Neural cell (in vitro differentiated cells): ENCODE measurements around the gene RAP1GDS1.

ENCODE experiments used
- EP300 ChIP-seq: fragments of 450-650 bp; conservative IDR thresholded peaks from 2 replicates; pipeline ENCODE4 v1.6.1; 2014; ENCODE audit warnings: antibody characterized with exemption, mild to moderate bottlenecking, moderate library complexity; ENCODE audit not compliant: poor library complexity, severe bottlenecking
- EZH2 ChIP-seq: fragments of 200-600, 300-800 bp; shearing (Covaris generic), sonication (generic); IDR thresholded peaks from 2 replicates; pipeline ENCODE4 v1.6.1; 2014; ENCODE audit warnings: antibody characterized with exemption, low read length, borderline replicate concordance, mild to moderate bottlenecking; ENCODE audit not compliant: insufficient read depth, poor library complexity, severe bottlenecking
- MXI1 ChIP-seq: fragments of 450-650 bp; conservative IDR thresholded peaks from 2 replicates; pipeline ENCODE4 v1.6.1; 2014; ENCODE audit warnings: antibody characterized with exemption, mild to moderate bottlenecking; ENCODE audit not compliant: poor library complexity, severe bottlenecking
- POLR2AphosphoS5 ChIP-seq: IDR thresholded peaks from 2 replicates; pipeline ENCODE4 v1.6.1; 2012
- RAD21 ChIP-seq: fragments of 450-650 bp; conservative IDR thresholded peaks from 2 replicates; pipeline ENCODE4 v1.6.1; 2014; ENCODE audit warnings: antibody characterized with exemption, mild to moderate bottlenecking, moderate library complexity
- SMC3 ChIP-seq: fragments of 450-650 bp; conservative IDR thresholded peaks from 2 replicates; pipeline ENCODE4 v1.6.1; 2014; ENCODE audit warnings: antibody characterized with exemption, mild to moderate bottlenecking, moderate library complexity; ENCODE audit not compliant: poor library complexity
- TAF1 ChIP-seq: IDR thresholded peaks from 2 replicates; pipeline ENCODE4 v1.6.1; 2012; ENCODE audit warnings: low read depth
- TF ChIP-seq, protein P1 (sequence below): fragments of 450-650 bp; IDR thresholded peaks from 2 replicates; pipeline ENCODE4 v1.5.1; 2014; ENCODE audit warnings: antibody characterized with exemption, mild to moderate bottlenecking, moderate library complexity; ENCODE audit not compliant: poor library complexity, severe bottlenecking
- TF ChIP-seq, protein P2 (sequence below): IDR thresholded peaks from 2 replicates; pipeline ENCODE4 v1.6.1; 2012; ENCODE audit warnings: borderline replicate concordance

GRCh38 chr4:98467627-98468072, 206.5 kb downstream of the RAP1GDS1 start:
- TF ChIP-seq TAF1 (no peak), EZH2 (no peak), POLR2AphosphoS5 (no peak), RAD21 (peak; percentile 95), EP300 (no peak), SMC3 (peak; percentile 96), MXI1 (peak; percentile 51)
- TF ChIP-seq, protein P1, sequence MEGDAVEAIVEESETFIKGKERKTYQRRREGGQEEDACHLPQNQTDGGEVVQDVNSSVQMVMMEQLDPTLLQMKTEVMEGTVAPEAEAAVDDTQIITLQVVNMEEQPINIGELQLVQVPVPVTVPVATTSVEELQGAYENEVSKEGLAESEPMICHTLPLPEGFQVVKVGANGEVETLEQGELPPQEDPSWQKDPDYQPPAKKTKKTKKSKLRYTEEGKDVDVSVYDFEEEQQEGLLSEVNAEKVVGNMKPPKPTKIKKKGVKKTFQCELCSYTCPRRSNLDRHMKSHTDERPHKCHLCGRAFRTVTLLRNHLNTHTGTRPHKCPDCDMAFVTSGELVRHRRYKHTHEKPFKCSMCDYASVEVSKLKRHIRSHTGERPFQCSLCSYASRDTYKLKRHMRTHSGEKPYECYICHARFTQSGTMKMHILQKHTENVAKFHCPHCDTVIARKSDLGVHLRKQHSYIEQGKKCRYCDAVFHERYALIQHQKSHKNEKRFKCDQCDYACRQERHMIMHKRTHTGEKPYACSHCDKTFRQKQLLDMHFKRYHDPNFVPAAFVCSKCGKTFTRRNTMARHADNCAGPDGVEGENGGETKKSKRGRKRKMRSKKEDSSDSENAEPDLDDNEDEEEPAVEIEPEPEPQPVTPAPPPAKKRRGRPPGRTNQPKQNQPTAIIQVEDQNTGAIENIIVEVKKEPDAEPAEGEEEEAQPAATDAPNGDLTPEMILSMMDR: peak; percentile 91
- TF ChIP-seq, protein P2, sequence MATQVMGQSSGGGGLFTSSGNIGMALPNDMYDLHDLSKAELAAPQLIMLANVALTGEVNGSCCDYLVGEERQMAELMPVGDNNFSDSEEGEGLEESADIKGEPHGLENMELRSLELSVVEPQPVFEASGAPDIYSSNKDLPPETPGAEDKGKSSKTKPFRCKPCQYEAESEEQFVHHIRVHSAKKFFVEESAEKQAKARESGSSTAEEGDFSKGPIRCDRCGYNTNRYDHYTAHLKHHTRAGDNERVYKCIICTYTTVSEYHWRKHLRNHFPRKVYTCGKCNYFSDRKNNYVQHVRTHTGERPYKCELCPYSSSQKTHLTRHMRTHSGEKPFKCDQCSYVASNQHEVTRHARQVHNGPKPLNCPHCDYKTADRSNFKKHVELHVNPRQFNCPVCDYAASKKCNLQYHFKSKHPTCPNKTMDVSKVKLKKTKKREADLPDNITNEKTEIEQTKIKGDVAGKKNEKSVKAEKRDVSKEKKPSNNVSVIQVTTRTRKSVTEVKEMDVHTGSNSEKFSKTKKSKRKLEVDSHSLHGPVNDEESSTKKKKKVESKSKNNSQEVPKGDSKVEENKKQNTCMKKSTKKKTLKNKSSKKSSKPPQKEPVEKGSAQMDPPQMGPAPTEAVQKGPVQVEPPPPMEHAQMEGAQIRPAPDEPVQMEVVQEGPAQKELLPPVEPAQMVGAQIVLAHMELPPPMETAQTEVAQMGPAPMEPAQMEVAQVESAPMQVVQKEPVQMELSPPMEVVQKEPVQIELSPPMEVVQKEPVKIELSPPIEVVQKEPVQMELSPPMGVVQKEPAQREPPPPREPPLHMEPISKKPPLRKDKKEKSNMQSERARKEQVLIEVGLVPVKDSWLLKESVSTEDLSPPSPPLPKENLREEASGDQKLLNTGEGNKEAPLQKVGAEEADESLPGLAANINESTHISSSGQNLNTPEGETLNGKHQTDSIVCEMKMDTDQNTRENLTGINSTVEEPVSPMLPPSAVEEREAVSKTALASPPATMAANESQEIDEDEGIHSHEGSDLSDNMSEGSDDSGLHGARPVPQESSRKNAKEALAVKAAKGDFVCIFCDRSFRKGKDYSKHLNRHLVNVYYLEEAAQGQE: no peak
